Measurements from ENCODE around the gene HS3ST4. TPM values are rescaled to one million over a fixed set of nuclear protein-coding genes. Genes with fewer than 3 reads are reported as not detected.

Gene HS3ST4
- total and polyA plus RNA-seq, 2 donors (not counting 3 experiments of a cell fraction or from before 2014, with no cell fraction given) = not detected

DNA sequence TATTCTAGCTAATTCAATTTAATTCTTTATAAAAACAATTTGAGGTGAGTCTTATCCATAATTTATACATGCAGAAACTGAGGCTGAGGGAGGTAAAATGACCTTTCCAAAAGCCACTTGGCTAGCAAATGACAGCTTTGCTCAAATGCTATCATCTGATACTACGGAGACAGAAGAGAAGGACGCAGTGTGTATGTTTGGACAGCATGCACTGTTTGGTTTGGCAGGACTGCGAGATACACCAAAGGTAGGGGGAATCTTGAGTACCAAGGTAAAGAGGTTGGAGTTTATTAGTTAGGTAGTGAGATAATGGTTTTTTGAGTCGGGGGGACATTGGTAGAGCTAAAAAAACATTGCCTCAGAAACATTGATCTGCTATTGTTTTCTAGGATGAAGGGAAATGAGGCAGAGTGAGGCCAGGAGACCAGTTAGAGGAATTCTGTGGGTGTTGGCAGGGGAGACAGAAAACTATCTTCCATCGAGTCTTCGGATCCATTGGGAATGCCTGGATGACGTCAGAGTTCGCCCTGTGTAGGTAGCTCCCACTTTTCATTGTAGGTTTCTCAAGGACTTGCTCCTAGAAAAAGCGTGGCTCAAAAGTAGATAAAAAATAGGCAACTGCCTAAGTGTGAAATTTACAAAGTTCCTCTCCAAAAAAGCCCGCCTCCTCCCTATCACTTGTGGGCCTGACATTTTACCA lies 2.5 kb upstream of the HS3ST4 start:
- POLR2A ChIA-PET = no interaction called here
- Histone ChIP-seq H3K27me3 (ENCODE audit: control insufficient read depth in 2 of 2, insufficient read depth in 2 of 2, low read length in 2 of 2) (peaks cover 9 to 20% of the 10 kb centered on the region in 2 experiments), H2AFZ (ENCODE audit: low read depth, low read length) (no peak overlapping the region), H3K4me1 (ENCODE audit: control insufficient read depth, extremely low read depth, insufficient read depth, low read length) (no peaks in the 10 kb centered on the region), H3K36me3 (ENCODE audit: control insufficient read depth in 2 of 2, extremely low read depth in 1 of 2, insufficient read depth in 2 of 2, low read length in 2 of 2) (no peaks in the 10 kb centered on the region), H4K20me1 (replicated peaks; ENCODE audit: control insufficient read depth, extremely low read depth, insufficient read depth, low read length) (no peaks in the 10 kb centered on the region), H3K4me2 (ENCODE audit: insufficient read depth, low read length) (no peak overlapping the region), H3K27ac (ENCODE audit: insufficient read depth, low read depth, low read length) (no peak overlapping the region), H3K4me3 (replicated peaks in 1 of 3; ENCODE audit: insufficient read depth in 1 of 3, low read depth in 1 of 3, low read length in 3 of 3) (no peak overlapping the region), H3K9ac (replicated peaks; ENCODE audit: extremely low read depth, insufficient read depth, low read length) (no peak overlapping the region), H3K79me2 (ENCODE audit: control insufficient read depth, insufficient read depth, low read length) (no peaks in the 10 kb centered on the region), H3K9me3 (replicated peaks; ENCODE audit: control insufficient read depth, insufficient read depth, low read length) (no peaks in the 10 kb centered on the region), H3K9me1 (replicated peaks; ENCODE audit: control insufficient read depth, extremely low read depth, insufficient read depth, low read length) (no peaks in the 10 kb centered on the region)
- CTCF ChIA-PET = no interaction called here
- intact Hi-C loops (cut with micrococcal nuclease) (no loop called here), dilution Hi-C loops (cut with MboI; ENCODE audit: extremely low pct_ligation_motif_present, low sequenced_read_pairs) (no loop called here)
- no TSS peak for BruUV-seq (replicated peaks)
- no peak for TF ChIP-seq EZH2 (IDR thresholded peaks at IDR 0.05; ENCODE audit: borderline replicate concordance, low read depth, low read length, severe bottlenecking)
- TF ChIP-seq, protein P1, sequence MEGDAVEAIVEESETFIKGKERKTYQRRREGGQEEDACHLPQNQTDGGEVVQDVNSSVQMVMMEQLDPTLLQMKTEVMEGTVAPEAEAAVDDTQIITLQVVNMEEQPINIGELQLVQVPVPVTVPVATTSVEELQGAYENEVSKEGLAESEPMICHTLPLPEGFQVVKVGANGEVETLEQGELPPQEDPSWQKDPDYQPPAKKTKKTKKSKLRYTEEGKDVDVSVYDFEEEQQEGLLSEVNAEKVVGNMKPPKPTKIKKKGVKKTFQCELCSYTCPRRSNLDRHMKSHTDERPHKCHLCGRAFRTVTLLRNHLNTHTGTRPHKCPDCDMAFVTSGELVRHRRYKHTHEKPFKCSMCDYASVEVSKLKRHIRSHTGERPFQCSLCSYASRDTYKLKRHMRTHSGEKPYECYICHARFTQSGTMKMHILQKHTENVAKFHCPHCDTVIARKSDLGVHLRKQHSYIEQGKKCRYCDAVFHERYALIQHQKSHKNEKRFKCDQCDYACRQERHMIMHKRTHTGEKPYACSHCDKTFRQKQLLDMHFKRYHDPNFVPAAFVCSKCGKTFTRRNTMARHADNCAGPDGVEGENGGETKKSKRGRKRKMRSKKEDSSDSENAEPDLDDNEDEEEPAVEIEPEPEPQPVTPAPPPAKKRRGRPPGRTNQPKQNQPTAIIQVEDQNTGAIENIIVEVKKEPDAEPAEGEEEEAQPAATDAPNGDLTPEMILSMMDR (IDR thresholded peaks at IDR 0.05; ENCODE audit: extremely low read depth in 1 of 2, insufficient read depth in 1 of 2, low read depth in 1 of 2, low read length in 2 of 2) = no peak
- no peak for TF ChIP-seq FOS (IDR thresholded peaks at IDR 0.05; ENCODE audit: borderline replicate concordance, insufficient read depth, low read length)
- TF ChIP-seq MYC (IDR thresholded peaks at IDR 0.05; ENCODE audit: low read depth, low read length) = no peak
- no peak for TF ChIP-seq JUN (IDR thresholded peaks at IDR 0.05; ENCODE audit: borderline replicate concordance, insufficient read depth, insufficient read length, low read depth)
- FAIRE-seq (no peak), DNase-seq (ENCODE audit: low read depth, low spot score) (no peak)

Data from endothelial cell of umbilical vein (primary cell).